Omental fat pad (tissue), 4 donors: ENCODE data around the gene MMRN1. TPM values are rescaled to one million over a fixed set of nuclear protein-coding genes. Genes with fewer than 3 reads are reported as not detected.

ENCODE experiments used
- ATAC-seq: fragments of 150-250 bp; one replicate; pipeline ENCODE4 v1.9.1; 2016; ENCODE audit warnings: mild to moderate bottlenecking, moderate library complexity; ENCODE audit not compliant: low FRiP score
- DNase-seq: peaks from one replicate; pipeline ENCODE4 v3.0.0-alpha.2; 2019; ENCODE audit warnings: low spot score
- total RNA-seq, 4 donors: library from RNA; depleted of rRNA; stranded (reverse); fragments of >200 nt; gene quantifications; one replicate each; pipeline ENCODE4 v1.1.0, GENCODE V29; 2016
- TF ChIP-seq, protein P1 (sequence below), 3 donors: fragments of 450-650 bp; IDR thresholded peaks; one replicate each; pipeline ENCODE4 v1.5.1; 2016 to 2017; ENCODE audit warnings: antibody characterized with exemption in 3 of 3, mild to moderate bottlenecking in 3 of 3, moderate library complexity in 2 of 3

MMRN1 gene
- total RNA-seq, 4 donors from 2014 or later = 8.0 to 79.6 (median 57.7) TPM

GRCh38 chr4:89954906-89955695 is 60.4 kb downstream of the MMRN1 start:
- ATAC-seq (no peak), DNase-seq (no peak)
- TF ChIP-seq, protein P1, sequence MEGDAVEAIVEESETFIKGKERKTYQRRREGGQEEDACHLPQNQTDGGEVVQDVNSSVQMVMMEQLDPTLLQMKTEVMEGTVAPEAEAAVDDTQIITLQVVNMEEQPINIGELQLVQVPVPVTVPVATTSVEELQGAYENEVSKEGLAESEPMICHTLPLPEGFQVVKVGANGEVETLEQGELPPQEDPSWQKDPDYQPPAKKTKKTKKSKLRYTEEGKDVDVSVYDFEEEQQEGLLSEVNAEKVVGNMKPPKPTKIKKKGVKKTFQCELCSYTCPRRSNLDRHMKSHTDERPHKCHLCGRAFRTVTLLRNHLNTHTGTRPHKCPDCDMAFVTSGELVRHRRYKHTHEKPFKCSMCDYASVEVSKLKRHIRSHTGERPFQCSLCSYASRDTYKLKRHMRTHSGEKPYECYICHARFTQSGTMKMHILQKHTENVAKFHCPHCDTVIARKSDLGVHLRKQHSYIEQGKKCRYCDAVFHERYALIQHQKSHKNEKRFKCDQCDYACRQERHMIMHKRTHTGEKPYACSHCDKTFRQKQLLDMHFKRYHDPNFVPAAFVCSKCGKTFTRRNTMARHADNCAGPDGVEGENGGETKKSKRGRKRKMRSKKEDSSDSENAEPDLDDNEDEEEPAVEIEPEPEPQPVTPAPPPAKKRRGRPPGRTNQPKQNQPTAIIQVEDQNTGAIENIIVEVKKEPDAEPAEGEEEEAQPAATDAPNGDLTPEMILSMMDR (IDR thresholded peaks at IDR 0.05) = no peak

GRCh38 chr4:89957046-89957926 is 62.6 kb downstream of the MMRN1 start:
- DNase-seq (no peak), ATAC-seq (no peak)
- TF ChIP-seq, protein P1 (IDR thresholded peaks at IDR 0.05) = no peak

- DNase-seq (no peak), ATAC-seq (no peak)
- TF ChIP-seq, protein P1 (IDR thresholded peaks at IDR 0.05) = no peak
Measured at GRCh38 chr4:89981789-89982334, 87.2 kb downstream of the MMRN1 start.

GRCh38 chr4:89988268-89988667 is 93.6 kb downstream of the MMRN1 start:
- ATAC-seq (no peak), DNase-seq (no peak)
- TF ChIP-seq, protein P1 (IDR thresholded peaks at IDR 0.05) = no peak

GRCh38 chr4:89992744-89993143 is 98.1 kb downstream of the MMRN1 start:
- ATAC-seq (no peak), DNase-seq (no peak)
- TF ChIP-seq, protein P1 (IDR thresholded peaks at IDR 0.05) = no peak

- no peak for DNase-seq
- TF ChIP-seq, protein P1 (IDR thresholded peaks at IDR 0.05) = no peak
- ATAC-seq = no peak
Measured at GRCh38 chr4:89994176-89994873, 99.7 kb downstream of the MMRN1 start.
